ENCODE results near the gene GLG1.
"Not testable (repeated sequence)": the region's sequence is repeated elsewhere in the genome, so short reads cannot be mapped to it uniquely, and the experiment has no call there.

GLG1 gene

DNA sequence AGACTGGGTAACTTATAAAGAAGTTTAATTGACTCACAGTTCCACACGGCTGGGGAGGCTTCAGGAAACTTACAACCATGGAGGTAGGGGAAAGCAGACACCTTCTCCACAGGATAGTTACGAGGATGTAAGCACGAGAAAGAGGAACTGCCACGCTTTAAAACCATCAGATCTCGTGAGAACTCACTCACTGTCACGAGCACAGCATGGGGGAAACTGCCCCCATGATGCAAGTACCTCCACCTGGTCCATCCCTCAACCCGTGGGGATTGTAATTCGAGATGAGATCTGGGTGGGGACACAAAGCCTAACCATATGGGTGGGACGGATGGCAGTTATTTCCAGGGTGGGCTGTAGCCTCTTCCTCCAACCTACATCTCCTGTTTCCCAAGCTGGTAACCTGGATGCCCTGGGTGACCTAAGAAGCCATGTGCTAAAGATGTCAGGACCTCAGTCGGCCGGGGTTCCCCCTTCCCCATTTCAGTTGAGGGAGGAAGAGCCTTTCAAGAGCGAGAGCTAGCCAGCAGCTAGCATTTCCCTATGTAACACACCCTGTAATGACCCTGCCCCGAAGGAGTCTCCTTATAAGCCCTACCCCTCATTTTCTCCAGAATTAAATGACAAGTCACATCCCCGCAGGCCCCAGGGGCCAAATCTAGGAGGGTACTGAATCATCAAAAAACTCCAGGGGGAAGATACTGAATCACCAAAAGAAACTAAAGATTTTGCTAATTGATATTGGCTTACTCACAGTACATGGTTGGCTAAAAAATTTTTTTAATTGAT, 202.6 kb downstream of the GLG1 start:
- not testable (repeated sequence) for DNase-seq

DNA sequence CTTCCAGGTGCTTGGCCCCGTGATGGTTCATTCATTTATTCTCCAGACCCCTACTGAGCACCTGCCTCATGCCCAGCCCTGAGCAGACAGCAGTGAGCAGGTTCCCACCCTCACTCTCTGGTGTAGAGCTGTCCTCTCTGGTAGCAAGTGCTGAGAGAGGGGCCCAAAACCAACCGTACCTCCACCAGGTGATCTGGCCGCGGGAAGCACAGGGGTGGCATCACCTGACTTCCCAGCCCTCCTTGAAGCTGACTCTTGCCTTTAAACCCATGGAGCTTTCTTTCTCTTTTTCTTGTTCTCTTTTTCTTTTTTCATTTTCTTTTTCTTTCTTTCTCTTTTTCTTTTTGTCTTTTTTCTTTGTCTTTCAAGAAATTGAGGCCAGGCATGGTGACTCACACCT, 206.7 kb downstream of the GLG1 start:
- DNase-seq = not testable (repeated sequence)

DNA sequence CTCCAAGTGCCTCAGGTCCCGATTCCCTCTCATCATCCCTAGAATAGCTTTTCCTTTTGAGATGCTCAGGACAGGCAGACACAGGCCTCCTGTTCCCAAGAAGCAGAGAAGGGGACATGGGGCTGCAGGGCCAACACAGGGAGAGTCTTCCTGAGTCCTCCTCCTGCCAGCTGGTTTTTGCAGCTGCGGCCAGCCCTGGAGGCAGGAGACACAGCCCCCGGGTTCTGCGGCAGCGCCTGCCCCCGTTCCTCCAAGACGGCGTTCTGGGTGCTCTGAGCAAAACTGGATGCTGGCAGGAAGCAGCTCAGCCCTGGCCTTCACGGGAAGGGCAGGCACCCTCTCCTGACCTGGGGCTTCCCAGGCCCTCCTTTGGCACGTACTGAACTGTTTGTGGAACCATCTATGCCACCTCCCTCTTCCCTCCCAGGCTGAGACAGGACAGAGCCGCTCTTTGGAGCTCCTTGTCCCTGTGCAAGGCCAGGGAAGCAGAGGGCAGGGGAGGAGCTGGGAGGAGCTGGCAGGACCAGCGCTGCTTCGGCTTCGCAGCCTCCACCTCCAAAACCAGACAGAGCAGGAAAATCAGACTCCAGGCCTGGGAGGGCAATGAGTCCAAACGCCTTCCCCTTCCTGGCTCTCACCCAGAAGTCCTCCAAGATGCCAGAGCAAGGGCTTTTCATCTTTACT, 208.6 kb downstream of the GLG1 start:
- not testable (repeated sequence) for DNase-seq
